ENCODE results near the gene DLEC1. TPM values are rescaled to one million over a fixed set of nuclear protein-coding genes. Genes with fewer than 3 reads are reported as not detected.

Gene DLEC1
- total RNA-seq, 2 donors from 2014 or later, result 0.25 to 0.52 TPM

DNA sequence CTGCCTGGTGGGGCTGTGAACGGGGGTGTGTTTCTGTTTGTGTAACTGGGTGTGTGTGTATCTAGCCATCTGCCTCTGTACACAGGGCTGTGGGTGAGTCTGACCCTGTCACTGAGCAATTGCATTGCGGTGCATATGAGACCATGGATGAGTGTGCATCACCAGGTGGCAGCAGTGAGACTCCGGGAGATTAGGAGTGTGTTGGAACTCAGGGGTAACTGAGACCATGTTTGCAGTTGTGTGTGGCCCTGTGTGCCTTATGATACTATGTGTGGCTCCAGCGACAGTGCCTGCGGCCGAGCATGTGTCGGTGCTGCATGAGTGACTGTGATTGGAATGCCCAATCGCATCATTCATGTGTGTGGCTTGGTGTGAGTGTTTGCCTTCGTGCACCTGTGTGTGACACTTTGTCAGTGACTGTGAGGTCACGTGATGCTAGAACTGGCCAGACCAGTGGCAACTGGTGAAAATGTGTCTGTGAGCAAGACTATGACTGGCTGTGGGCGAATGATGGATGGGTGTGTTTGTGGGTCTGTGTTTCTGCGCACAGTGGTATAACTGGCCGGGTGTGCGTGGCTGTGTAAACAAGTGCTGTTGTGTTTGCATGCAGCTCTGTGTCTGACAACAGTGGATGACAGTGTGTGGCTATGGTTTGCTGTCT is 34.5 kb upstream of the DLEC1 start:
- DNase-seq (ENCODE audit: low spot score) (no peak), ATAC-seq (peak in 1 of 2 donors; percentile 50)
- Mint-ChIP-seq H3K4me1 (ENCODE audit: low read depth in 2 of 2) (peaks cover 17 to 23% of the 10 kb centered on the region in 2 donors), H3K9me3 (no peaks in the 10 kb centered on the region), H3K4me3 (no peak overlapping the region), H3K36me3 (no peaks in the 10 kb centered on the region), H3K27me3 (no peaks in the 10 kb centered on the region), H3K27ac (no peak overlapping the region)

DNA sequence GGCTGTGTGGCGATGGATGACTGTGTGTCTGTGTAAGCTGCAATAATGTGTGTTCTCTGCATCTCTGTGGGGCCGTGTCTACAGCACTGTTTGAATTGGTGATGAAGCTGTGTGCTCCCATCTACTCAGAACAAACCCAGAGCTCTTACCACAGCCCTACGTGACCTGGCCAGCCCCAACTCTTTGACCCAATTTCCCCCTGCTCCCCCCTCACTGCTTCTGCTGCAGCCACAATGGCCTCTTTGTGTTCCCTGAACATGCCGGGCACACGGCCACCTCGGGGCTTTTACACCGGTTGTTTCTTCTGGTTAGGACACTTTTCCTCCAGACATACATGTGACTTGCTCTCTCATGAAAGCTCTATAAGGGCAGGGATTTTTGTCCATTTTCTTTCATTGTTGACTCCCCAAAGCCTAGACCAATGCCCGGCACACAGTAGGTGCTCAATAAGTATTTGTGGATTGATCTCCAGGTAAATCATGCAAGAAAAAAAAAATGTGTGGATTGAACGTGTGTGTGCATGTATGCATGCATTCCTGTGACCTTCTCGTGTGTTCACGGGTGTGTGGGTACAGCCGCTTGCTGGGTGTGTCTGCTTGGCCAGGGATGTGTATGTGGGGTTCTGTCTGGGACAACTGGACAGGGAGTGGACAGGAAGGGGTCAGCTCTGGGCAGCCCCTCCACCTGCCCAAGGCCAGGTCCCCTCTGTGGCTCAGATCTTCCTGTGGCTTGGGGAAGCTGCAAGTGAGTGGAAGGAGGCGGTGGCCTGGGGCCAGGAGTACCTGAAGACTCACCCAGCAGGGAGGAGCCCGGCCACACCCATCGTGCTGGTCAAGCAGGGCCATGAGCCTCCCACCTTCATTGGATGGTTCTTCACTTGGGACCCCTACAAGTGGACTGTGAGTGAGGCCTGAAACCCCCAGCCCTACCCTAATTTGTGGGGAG is 33.7 kb upstream of the DLEC1 start:
- Mint-ChIP-seq H3K27ac (no peak overlapping the region), H3K9me3 (no peaks in the 10 kb centered on the region), H3K36me3 (no peaks in the 10 kb centered on the region), H3K4me1 (ENCODE audit: low read depth in 2 of 2) (peaks cover 13 to 20% of the 10 kb centered on the region in 2 donors), H3K27me3 (no peaks in the 10 kb centered on the region), H3K4me3 (no peak overlapping the region)
- ATAC-seq, result no peak
- DNase-seq (ENCODE audit: low spot score), result no peak

DNA sequence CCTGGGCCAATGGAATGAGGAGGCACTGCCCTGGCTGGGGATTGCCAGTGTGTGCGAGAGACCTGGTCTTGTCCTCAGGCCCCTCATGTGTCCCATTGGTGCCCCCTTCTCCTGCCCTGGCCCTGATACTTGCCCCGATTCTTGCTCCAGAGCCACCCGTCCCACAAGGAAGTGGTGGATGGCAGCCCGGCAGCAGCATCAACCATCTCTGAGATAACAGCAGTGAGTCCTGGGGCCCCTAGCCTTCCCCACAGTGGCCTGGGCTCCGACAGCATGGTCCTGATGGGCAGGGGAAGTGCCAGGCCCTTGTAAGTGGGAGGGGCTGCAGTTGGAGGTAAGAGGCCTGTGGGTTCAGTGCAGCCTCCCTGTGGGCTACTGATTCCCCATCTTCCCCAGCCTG is 33.0 kb upstream of the DLEC1 start:
- no peaks in the 10 kb centered on the region for H3K9me3 Mint-ChIP-seq
- H3K27me3 Mint-ChIP-seq, result no peaks in the 10 kb centered on the region
- no peaks in the 10 kb centered on the region for H3K36me3 Mint-ChIP-seq
- H3K4me1 Mint-ChIP-seq (ENCODE audit: low read depth in 2 of 2), result peaks cover 12 to 20% of the 10 kb centered on the region in 2 donors
- no peak overlapping the region for H3K4me3 Mint-ChIP-seq
- H3K27ac Mint-ChIP-seq, result no peak overlapping the region
- DNase-seq (ENCODE audit: low spot score) (no peak), ATAC-seq (no peak)

DNA sequence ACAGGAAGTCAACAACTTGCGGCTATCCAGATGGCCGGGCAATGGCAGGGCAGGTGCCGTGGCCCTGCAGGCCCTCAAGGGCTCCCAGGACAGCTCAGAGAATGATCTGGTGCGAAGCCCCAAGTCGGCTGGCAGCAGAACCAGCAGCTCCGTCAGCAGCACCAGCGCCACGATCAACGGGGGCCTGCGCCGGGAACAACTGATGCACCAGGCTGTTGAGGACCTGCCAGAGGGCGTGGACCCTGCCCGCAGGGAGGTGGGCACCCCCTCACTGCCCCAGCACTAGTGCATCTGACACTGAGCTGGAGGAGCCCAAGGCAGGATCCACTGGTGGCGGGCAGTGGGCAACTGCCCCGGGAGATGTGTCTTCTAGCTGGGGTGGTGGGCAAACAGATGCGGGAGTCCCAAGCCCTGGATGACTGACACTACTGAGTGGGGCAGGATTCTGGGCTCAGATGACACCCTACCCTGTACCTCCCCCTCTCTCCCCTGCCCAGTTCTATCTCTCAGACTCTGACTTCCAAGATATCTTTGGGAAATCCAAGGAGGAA is 32.5 kb upstream of the DLEC1 start:
- no peak for ATAC-seq
- Mint-ChIP-seq H3K9me3 (no peaks in the 10 kb centered on the region), H3K4me1 (ENCODE audit: low read depth in 2 of 2) (peaks cover 12 to 20% of the 10 kb centered on the region in 2 donors), H3K36me3 (no peaks in the 10 kb centered on the region), H3K27me3 (no peaks in the 10 kb centered on the region), H3K27ac (no peak overlapping the region), H3K4me3 (no peak overlapping the region)
- DNase-seq (ENCODE audit: low spot score), result no peak

DNA sequence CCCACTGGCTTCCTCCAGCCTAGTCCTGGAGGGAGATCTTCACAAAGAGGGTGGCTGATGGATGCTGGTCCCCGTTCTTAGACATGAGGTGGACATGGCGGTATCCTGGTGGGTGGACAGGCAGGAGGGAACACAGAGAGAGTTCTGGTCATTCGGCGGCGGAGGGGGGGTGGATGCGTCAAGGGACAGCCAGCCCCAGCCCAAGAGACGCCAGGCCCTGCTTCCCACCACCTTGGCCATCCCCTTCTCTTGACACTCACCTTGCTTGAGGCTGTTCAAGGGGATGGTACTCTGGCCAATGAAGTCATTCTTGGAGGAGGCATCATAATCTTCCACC is 31.3 kb upstream of the DLEC1 start:
- Mint-ChIP-seq H3K27me3 (no peaks in the 10 kb centered on the region), H3K36me3 (no peaks in the 10 kb centered on the region), H3K4me1 (ENCODE audit: low read depth in 2 of 2) (peaks cover 12 to 20% of the 10 kb centered on the region in 2 donors), H3K9me3 (no peaks in the 10 kb centered on the region), H3K4me3 (no peak overlapping the region), H3K27ac (no peak overlapping the region)
- DNase-seq (ENCODE audit: low spot score), result no peak
- ATAC-seq, result no peak

DNA sequence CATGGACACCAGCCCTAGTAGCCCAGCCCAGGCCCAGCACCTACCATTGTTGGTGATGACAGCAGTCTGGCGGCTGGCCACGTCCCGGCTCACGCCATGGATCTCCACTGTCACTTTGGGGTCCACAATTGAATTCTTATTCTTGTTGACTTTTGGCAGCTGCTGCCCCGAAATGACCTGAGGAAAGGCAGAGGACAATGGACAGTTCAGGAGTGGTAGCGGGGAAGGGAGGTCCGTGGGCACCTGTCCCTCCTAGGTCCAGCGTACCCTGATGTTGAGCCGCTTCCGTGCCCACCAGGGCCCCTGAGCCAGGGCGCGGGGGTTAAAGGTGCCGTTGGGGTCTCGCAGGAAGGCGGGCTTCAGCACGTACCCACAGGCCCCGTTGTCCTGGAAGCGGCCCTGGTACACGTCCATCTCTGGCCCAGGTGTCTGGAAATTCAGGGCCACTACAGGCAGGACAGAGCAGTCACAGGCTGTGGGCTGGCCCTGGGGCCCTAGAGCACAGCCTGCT is 30.8 kb upstream of the DLEC1 start:
- Mint-ChIP-seq H3K9me3 (no peaks in the 10 kb centered on the region), H3K27ac (no peak overlapping the region), H3K4me1 (ENCODE audit: low read depth in 2 of 2) (peaks cover 9 to 15% of the 10 kb centered on the region in 2 donors), H3K4me3 (no peak overlapping the region), H3K27me3 (no peaks in the 10 kb centered on the region), H3K36me3 (no peaks in the 10 kb centered on the region)
- ATAC-seq, result no peak
- no peak for DNase-seq (ENCODE audit: low spot score)

GRCh38 chr3:38008971-38009580 is 29.9 kb upstream of the DLEC1 start:
- no peaks in the 10 kb centered on the region for H3K9me3 Mint-ChIP-seq
- no peaks in the 10 kb centered on the region for H3K27me3 Mint-ChIP-seq
- H3K4me1 Mint-ChIP-seq (ENCODE audit: low read depth in 2 of 2), result peaks cover 9 to 11% of the 10 kb centered on the region in 2 donors
- H3K27ac Mint-ChIP-seq, result peak overlapping the region in 1 of 2 donors; percentile 25
- ATAC-seq (no peak), DNase-seq (ENCODE audit: low spot score) (no peak)
- no peaks in the 10 kb centered on the region for H3K36me3 Mint-ChIP-seq
- H3K4me3 Mint-ChIP-seq, result no peak overlapping the region

DNA sequence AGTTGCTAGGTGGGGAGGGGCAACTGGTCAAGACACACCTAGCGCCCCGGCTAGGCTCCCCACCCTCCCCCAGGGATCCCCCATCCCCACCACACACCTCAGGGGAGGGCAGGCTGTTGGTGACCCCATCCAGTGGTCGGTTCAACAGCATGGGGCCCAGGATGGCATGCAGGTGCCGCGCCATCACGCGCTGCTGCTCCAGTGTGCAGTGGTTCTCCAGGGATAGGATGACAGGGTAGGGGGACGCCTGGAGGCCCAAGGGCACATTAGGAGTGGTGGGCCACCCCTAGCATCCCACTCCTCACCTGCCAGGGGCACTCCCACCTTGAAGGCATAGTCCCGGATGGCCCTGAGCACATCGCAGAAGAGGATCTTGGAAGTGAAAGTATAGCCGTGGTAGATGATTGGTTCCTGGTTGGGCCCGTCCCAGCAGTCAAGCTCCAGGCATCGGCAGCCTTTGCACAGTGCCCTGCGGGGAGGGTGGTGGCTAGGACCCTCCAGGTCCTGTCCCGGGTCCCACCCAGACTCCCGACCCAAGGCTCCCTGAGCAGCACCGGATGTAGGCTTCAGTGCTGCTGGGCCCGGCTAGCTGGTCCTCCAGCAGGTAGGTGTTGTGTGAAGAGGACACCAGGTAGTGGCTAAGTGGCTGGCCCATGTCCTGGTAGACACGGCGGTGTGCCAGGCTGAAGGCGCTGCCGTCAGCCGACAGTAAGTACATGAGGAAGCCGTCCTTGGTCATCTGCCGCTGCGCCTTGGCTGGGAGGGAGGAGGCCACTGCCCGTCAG is 29.0 kb upstream of the DLEC1 start:
- Mint-ChIP-seq H3K4me3 (no peak overlapping the region), H3K36me3 (peaks cover 3% of the 10 kb centered on the region), H3K4me1 (ENCODE audit: low read depth in 2 of 2) (peaks cover 0 to 2% of the 10 kb centered on the region in 2 donors), H3K27me3 (no peaks in the 10 kb centered on the region), H3K9me3 (no peaks in the 10 kb centered on the region), H3K27ac (no peak overlapping the region)
- ATAC-seq (no peak), DNase-seq (ENCODE audit: low spot score) (no peak)

DNA sequence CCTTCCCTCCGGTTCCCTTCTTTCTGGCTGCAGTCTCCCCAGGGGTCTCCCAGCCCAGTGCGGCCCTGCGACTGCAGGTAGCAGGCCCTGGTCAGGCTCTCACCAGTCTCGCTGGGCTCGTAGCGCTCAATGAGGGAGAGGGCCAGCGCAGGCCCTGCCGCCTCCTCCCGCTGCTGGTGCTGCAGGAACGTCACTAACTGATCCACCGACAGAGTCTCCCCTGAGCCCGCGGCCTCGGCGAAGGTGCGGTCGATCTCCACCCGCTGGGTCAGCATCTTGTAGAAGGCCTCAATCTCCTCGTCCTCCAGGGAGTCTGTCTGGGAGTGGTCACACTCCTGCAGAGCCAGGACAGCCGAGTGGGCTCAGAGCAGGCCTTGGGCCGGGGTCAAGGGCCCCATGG is 27.9 kb upstream of the DLEC1 start:
- DNase-seq (ENCODE audit: low spot score) (peak; percentile 55), ATAC-seq (no peak)
- no peaks in the 10 kb centered on the region for H3K27me3 Mint-ChIP-seq
- no peak overlapping the region for H3K27ac Mint-ChIP-seq
- no peaks in the 10 kb centered on the region for H3K9me3 Mint-ChIP-seq
- no peaks in the 10 kb centered on the region for H3K4me1 Mint-ChIP-seq (ENCODE audit: low read depth in 2 of 2)
- no peak overlapping the region for H3K4me3 Mint-ChIP-seq
- H3K36me3 Mint-ChIP-seq, result peaks cover 7% of the 10 kb centered on the region

DNA sequence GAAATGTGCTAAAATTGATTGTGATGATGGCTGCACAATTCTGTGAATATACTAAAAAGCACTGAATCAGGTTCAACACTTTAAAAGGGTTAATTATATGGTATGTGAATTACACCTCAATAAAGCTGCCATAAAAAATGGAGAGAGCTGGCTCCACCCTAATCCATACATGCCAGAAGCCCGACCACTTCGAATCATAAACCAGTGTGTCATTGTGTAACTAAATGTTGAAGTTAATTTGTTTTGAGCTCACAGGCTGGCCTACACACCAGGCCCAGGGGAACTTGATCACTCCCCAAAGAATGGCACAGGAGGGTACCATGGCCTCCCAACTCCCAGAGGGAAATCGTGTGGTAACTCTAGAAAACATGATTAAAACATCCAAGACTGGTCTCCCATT is 23.5 kb upstream of the DLEC1 start:
- peaks cover 7% of the 10 kb centered on the region for H3K36me3 Mint-ChIP-seq
- H3K4me3 Mint-ChIP-seq, result no peak overlapping the region
- H3K27me3 Mint-ChIP-seq, result no peaks in the 10 kb centered on the region
- no peaks in the 10 kb centered on the region for H3K9me3 Mint-ChIP-seq
- H3K27ac Mint-ChIP-seq, result no peak overlapping the region
- DNase-seq (ENCODE audit: low spot score) (no peak), ATAC-seq (no peak)
- H3K4me1 Mint-ChIP-seq (ENCODE audit: low read depth in 2 of 2), result peaks cover 5 to 6% of the 10 kb centered on the region in 2 donors

- Mint-ChIP-seq H3K9me3 (no peaks in the 10 kb centered on the region), H3K27me3 (no peaks in the 10 kb centered on the region), H3K27ac (no peak overlapping the region), H3K36me3 (peaks cover 7% of the 10 kb centered on the region), H3K4me1 (ENCODE audit: low read depth in 2 of 2) (peaks cover 6 to 8% of the 10 kb centered on the region in 2 donors), H3K4me3 (no peak overlapping the region)
- no peak for ATAC-seq
- DNase-seq (ENCODE audit: low spot score), result no peak
Observed at GRCh38 chr3:38015984-38016383, 23.0 kb upstream of the DLEC1 start.

DNA sequence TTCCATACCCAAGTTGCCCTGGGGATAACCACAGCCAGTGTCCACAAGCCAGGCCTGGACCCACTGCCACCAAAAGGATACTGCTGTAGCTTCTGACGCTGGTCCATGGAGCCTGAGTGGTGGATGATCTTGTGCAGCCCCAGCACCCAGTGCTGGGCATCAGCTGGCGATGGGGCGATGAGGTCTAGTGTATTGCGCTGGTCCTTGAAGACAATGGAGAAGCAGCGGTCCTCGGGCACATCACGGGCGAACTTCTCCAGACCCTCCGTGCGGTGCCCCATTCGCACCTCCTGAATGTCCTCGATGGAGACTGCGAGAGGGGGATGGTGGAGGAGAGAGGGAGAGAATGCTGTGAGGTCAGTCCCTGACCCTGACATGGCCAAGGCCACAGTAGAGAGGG is 22.6 kb upstream of the DLEC1 start:
- Mint-ChIP-seq H3K9me3 (no peaks in the 10 kb centered on the region), H3K36me3 (peaks cover 7% of the 10 kb centered on the region), H3K27me3 (no peaks in the 10 kb centered on the region), H3K4me1 (ENCODE audit: low read depth in 2 of 2) (peaks cover 6 to 8% of the 10 kb centered on the region in 2 donors), H3K4me3 (no peak overlapping the region), H3K27ac (no peak overlapping the region)
- no peak for ATAC-seq
- peak; percentile 25 for DNase-seq (ENCODE audit: low spot score)

DNA sequence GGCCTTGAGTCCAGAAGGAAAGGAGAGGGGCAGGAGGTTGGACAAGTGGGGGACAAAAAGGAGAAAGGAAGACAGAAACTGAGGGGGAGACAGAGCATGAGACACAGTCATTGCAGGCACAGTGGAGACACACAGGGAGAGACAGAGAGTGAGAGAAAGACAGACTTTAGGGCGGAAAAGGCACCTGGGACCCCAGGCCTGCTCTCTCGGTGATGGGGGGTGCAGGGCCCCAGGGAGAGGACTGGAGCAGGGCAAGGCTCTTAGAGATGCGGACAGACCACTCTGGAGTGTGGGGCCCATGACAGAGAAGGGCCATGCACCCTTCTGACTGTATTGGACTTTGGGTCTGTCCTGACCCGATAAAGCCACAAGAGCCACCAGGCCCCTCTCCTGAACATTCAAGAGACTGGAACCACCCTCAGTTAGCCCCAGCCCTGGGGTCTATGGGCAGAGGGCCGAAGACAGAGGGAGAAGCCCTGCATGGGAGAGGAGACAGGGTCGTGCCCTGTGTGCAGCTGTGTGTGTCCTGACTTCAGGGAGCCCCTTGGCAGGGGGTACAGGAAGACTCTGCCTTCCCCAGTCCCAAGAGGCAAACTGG is 22.1 kb upstream of the DLEC1 start:
- Mint-ChIP-seq H3K27me3 (no peaks in the 10 kb centered on the region), H3K4me1 (ENCODE audit: low read depth in 2 of 2) (peaks cover 6 to 8% of the 10 kb centered on the region in 2 donors), H3K9me3 (no peaks in the 10 kb centered on the region), H3K36me3 (peaks cover 7% of the 10 kb centered on the region), H3K4me3 (no peak overlapping the region), H3K27ac (no peak overlapping the region)
- DNase-seq (ENCODE audit: low spot score), result peak; percentile 45
- ATAC-seq, result peak in 1 of 2 donors; percentile 2

Data from natural killer cell treated with Interleukin-12 subunit alpha and Interleukin-12 subunit beta and Interleukin-15 and Interleukin-18, amount 100 ng/mL, for 72 hours (primary cell).